ENCODE measurements around the gene UBE2I.

DNA sequence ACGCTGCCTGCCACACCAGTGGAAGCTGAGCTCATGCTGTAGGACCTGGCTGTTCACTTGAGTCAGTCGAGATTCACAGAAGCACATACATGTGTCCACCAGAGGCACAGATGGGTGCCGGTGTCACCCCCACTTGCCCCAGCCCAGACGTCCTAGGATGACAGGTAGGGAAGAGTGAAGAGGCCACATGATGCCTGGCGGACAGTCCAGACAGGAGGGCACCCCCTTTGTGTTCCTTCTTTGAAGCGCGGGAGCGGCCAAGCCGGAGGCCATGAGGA is 8.8 kb downstream of the UBE2I start:
- no peak for TF ChIP-seq SIN3A (IDR thresholded peaks at IDR 0.05; ENCODE audit: borderline replicate concordance, insufficient read depth, low read depth, low read length)
- TF ChIP-seq, protein P1, sequence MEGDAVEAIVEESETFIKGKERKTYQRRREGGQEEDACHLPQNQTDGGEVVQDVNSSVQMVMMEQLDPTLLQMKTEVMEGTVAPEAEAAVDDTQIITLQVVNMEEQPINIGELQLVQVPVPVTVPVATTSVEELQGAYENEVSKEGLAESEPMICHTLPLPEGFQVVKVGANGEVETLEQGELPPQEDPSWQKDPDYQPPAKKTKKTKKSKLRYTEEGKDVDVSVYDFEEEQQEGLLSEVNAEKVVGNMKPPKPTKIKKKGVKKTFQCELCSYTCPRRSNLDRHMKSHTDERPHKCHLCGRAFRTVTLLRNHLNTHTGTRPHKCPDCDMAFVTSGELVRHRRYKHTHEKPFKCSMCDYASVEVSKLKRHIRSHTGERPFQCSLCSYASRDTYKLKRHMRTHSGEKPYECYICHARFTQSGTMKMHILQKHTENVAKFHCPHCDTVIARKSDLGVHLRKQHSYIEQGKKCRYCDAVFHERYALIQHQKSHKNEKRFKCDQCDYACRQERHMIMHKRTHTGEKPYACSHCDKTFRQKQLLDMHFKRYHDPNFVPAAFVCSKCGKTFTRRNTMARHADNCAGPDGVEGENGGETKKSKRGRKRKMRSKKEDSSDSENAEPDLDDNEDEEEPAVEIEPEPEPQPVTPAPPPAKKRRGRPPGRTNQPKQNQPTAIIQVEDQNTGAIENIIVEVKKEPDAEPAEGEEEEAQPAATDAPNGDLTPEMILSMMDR (IDR thresholded peaks at IDR 0.05), result no peak
- TF ChIP-seq, protein P2, sequence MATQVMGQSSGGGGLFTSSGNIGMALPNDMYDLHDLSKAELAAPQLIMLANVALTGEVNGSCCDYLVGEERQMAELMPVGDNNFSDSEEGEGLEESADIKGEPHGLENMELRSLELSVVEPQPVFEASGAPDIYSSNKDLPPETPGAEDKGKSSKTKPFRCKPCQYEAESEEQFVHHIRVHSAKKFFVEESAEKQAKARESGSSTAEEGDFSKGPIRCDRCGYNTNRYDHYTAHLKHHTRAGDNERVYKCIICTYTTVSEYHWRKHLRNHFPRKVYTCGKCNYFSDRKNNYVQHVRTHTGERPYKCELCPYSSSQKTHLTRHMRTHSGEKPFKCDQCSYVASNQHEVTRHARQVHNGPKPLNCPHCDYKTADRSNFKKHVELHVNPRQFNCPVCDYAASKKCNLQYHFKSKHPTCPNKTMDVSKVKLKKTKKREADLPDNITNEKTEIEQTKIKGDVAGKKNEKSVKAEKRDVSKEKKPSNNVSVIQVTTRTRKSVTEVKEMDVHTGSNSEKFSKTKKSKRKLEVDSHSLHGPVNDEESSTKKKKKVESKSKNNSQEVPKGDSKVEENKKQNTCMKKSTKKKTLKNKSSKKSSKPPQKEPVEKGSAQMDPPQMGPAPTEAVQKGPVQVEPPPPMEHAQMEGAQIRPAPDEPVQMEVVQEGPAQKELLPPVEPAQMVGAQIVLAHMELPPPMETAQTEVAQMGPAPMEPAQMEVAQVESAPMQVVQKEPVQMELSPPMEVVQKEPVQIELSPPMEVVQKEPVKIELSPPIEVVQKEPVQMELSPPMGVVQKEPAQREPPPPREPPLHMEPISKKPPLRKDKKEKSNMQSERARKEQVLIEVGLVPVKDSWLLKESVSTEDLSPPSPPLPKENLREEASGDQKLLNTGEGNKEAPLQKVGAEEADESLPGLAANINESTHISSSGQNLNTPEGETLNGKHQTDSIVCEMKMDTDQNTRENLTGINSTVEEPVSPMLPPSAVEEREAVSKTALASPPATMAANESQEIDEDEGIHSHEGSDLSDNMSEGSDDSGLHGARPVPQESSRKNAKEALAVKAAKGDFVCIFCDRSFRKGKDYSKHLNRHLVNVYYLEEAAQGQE (IDR thresholded peaks at IDR 0.05; ENCODE audit: insufficient read depth in 1 of 2, low read depth in 2 of 2, low read length in 1 of 2), result no peak
